Osteoblast (primary cell): Measurements from ENCODE around the gene UBXN1. TPM values are rescaled to one million over a fixed set of nuclear protein-coding genes. Genes with fewer than 3 reads are reported as not detected.

Experiments used
- DNase-seq: peaks from one replicate; pipeline ENCODE4 v3.0.0; 2011; ENCODE audit warnings: low spot score, mixed read lengths; ENCODE audit not compliant: insufficient read length; ENCODE audit errors: missing footprints
- H2AFZ ChIP-seq: 2 replicates; pipeline ENCODE4 v1.6.0; 2011; ENCODE audit warnings: mild to moderate bottlenecking, low read length
- H3K27ac ChIP-seq: 2 replicates; pipeline ENCODE4 v1.5.1; 2011; ENCODE audit warnings: mild to moderate bottlenecking, low read depth, low read length, moderate library complexity
- H3K27me3 ChIP-seq: 2 replicates; pipeline ENCODE4 v1.6.0; 2012; ENCODE audit warnings: mild to moderate bottlenecking, control low read depth, inconsistent platforms, low read length, moderate library complexity; ENCODE audit not compliant: insufficient read depth
- H3K36me3 ChIP-seq: 2 replicates; pipeline ENCODE4 v1.5.1; 2011; ENCODE audit warnings: mild to moderate bottlenecking, low read length, control low read depth, moderate library complexity; ENCODE audit not compliant: insufficient read depth
- H3K4me1 ChIP-seq: 2 replicates; pipeline ENCODE4 v1.5.1; 2011; ENCODE audit warnings: mild to moderate bottlenecking, low read length, control low read depth, moderate library complexity; ENCODE audit not compliant: insufficient read depth
- H3K4me2 ChIP-seq: 2 replicates; pipeline ENCODE4 v1.6.0; 2011; ENCODE audit warnings: mild to moderate bottlenecking, low read length; ENCODE audit not compliant: insufficient read depth
- H3K4me3 ChIP-seq: fragments of 200-600 bp; sonication (generic); 3 replicates; pipeline ENCODE4 v1.5.1; 2012; ENCODE audit warnings: mild to moderate bottlenecking, low read length, inconsistent platforms; ENCODE audit not compliant: insufficient read depth
- H3K79me2 ChIP-seq: 2 replicates; pipeline ENCODE4 v1.6.0; 2012; ENCODE audit warnings: mild to moderate bottlenecking, low read length, control low read depth, inconsistent platforms; ENCODE audit not compliant: insufficient read depth
- H3K9me3 ChIP-seq: 2 replicates; pipeline ENCODE4 v1.5.1; 2011; ENCODE audit warnings: low read depth, low read length, control low read depth
- H4K20me1 ChIP-seq: 2 replicates; pipeline ENCODE4 v1.6.0; 2012; ENCODE audit warnings: mild to moderate bottlenecking, low read length, control low read depth; ENCODE audit not compliant: insufficient read depth
- CTCF ChIP-seq: IDR thresholded peaks from 2 replicates; pipeline ENCODE4 v1.5.1; 2011; ENCODE audit warnings: mild to moderate bottlenecking, low read depth, low read length, moderate library complexity; ENCODE audit errors: extremely low read depth
- total RNA-seq: library from RNA; depleted of rRNA; stranded (reverse); fragments of >200 nt; gene quantifications from 2 replicates; pipeline ENCODE4 v1.2.3, GENCODE V29; 2012

UBXN1 gene
- total RNA-seq, 1 donor: 107 TPM

- H3K27me3 ChIP-seq: no peaks in the 10 kb centered on the region
- no peak for TF ChIP-seq CTCF
- DNase-seq: peak; percentile 65
- H3K36me3 ChIP-seq: peaks cover 37% of the 10 kb centered on the region
- H3K79me2 ChIP-seq: peaks cover 66% of the 10 kb centered on the region
- H2AFZ ChIP-seq: peak overlapping the region; percentile 62
- H4K20me1 ChIP-seq: peaks cover 21% of the 10 kb centered on the region
- peak overlapping the region; percentile 65 for H3K27ac ChIP-seq
- H3K4me1 ChIP-seq: peaks cover 16% of the 10 kb centered on the region
- no peaks in the 10 kb centered on the region for H3K9me3 ChIP-seq
- H3K4me2 ChIP-seq: peak overlapping the region; percentile 81
- H3K4me3 ChIP-seq: peak overlapping the region; percentile 46
Observed at GRCh38 chr11:62646825-62647608, 31.9 kb downstream of the UBXN1 start.

- Histone ChIP-seq H3K79me2 (peaks cover 66% of the 10 kb centered on the region), H2AFZ (peak within 1 kb of the TSS; percentile 90), H3K36me3 (peaks cover 37% of the 10 kb centered on the region), H4K20me1 (peaks cover 21% of the 10 kb centered on the region), H3K4me1 (peaks cover 10% of the 10 kb centered on the region), H3K9me3 (no peaks in the 10 kb centered on the region), H3K4me2 (peak within 1 kb of the TSS; percentile 98), H3K27me3 (no peaks in the 10 kb centered on the region), H3K27ac (peak within 1 kb of the TSS; percentile 90), H3K4me3 (peak within 1 kb of the TSS; percentile 99)
- TF ChIP-seq CTCF: no peak
- DNase-seq: peak; percentile 100
Observed at GRCh38 chr11:62645946-62646824, 32.7 kb downstream of the UBXN1 start, which contains the start of gene GANAB. Gene GANAB, minus strand, starts transcription at chr11:62646613. Its CDS starts 14 bp downstream, at chr11:62646599.

- H3K4me1 ChIP-seq: peaks cover 10% of the 10 kb centered on the region
- H3K36me3 ChIP-seq: peaks cover 37% of the 10 kb centered on the region
- H4K20me1 ChIP-seq: peaks cover 21% of the 10 kb centered on the region
- no peak for TF ChIP-seq CTCF
- DNase-seq: peak; percentile 31
- peak overlapping the region; percentile 90 for H3K27ac ChIP-seq
- peak overlapping the region; percentile 90 for H2AFZ ChIP-seq
- no peaks in the 10 kb centered on the region for H3K27me3 ChIP-seq
- no peaks in the 10 kb centered on the region for H3K9me3 ChIP-seq
- peaks cover 66% of the 10 kb centered on the region for H3K79me2 ChIP-seq
- peak overlapping the region; percentile 98 for H3K4me2 ChIP-seq
- peak overlapping the region; percentile 99 for H3K4me3 ChIP-seq
Observed at GRCh38 chr11:62645671-62645945, 33.3 kb downstream of the UBXN1 start.

- Histone ChIP-seq H3K27ac (no peak overlapping the region), H3K9me3 (no peaks in the 10 kb centered on the region), H3K4me2 (no peak overlapping the region), H3K79me2 (peaks cover 65% of the 10 kb centered on the region), H3K4me1 (peaks cover 10% of the 10 kb centered on the region), H4K20me1 (peaks cover 24% of the 10 kb centered on the region), H3K4me3 (no peak overlapping the region), H2AFZ (no peak overlapping the region), H3K27me3 (no peaks in the 10 kb centered on the region), H3K36me3 (peaks cover 35% of the 10 kb centered on the region)
- DNase-seq: no peak
- no peak for TF ChIP-seq CTCF
Observed at GRCh38 chr11:62644220-62644619, 34.7 kb downstream of the UBXN1 start.
